Activated effector memory CD4-positive, alpha-beta T cell treated with Interleukin-2 at 50 U/mL for 16 hours (primary cell): ENCODE results near the gene S100A6.
"Not testable (repeated sequence)": the region's sequence is repeated elsewhere in the genome, so short reads cannot be mapped to it uniquely, and the experiment has no call there.

Source experiments
- DNase-seq: peaks from one replicate; pipeline ENCODE4 v3.0.0-alpha.2; 2020

Gene S100A6

GRCh38 chr1:153526132-153526543, 9.7 kb downstream of the S100A6 start:
- DNase-seq, result no peak

DNA sequence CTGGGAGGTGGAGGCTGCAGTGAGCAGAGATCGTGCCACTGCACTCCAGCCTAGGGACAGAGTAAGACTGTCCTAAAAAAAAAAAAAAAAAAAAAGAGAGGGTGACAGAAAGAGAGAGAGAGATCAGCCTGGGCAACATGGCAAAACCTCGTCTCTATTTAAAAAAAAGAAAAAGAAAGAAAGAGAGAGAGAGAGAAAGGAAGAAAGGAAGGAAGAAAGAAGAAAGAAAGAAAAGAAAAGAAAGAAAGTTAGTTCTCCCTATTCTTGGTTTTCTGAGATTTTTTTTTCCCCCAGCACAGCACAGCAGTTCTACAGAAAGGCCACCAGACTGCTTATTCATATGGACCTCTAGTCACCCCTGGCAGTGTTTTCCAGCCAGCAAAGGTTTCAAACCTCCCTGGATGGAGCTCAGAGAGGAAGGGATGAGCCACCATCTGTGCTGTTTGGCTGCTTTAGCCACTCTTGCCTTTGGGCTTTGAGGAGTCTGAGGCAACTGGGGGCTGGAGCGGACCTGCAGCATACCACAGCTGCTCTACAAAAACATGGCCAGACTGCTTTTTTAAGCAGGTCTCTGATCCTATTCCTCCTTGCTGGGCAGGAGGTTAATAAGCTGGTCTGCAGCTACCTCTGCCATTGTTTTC, 10.6 kb downstream of the S100A6 start:
- DNase-seq, result no peak

DNA sequence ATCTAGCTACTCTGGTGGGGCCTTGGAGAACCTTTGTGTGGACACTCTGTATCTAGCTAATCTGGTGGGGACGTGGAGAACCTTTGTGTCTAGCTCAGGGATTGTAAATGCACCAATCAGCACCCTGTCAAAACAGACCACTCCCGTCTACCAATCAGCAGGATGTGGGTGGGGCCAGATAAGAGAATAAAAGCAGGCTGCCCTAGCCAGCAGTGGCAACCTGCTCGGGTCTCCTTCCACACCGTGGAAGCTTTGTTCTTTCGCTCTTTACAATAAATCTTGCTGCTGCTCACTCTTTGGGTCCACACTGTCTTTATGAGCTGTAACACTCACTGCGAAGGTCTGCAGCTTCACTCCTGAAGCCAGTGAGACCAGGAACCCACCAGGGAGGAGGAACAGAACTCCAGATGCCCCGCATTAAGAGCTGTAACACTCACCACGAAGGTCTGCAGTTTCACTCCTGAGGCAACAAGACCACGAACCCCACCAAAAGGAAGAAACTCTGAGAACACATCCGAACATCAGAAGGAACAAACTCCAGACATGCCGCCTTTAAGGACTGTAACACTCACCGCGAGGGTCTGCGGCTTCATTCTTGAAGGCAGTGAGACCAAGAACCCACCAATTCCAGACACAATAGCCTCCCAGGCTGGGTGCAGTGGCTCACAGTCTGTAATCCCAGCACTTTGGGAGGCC, 13.3 kb downstream of the S100A6 start:
- DNase-seq, result not testable (repeated sequence)

- DNase-seq, result not testable (repeated sequence)
Observed at GRCh38 chr1:153521808-153522207, 14.0 kb downstream of the S100A6 start.

DNA sequence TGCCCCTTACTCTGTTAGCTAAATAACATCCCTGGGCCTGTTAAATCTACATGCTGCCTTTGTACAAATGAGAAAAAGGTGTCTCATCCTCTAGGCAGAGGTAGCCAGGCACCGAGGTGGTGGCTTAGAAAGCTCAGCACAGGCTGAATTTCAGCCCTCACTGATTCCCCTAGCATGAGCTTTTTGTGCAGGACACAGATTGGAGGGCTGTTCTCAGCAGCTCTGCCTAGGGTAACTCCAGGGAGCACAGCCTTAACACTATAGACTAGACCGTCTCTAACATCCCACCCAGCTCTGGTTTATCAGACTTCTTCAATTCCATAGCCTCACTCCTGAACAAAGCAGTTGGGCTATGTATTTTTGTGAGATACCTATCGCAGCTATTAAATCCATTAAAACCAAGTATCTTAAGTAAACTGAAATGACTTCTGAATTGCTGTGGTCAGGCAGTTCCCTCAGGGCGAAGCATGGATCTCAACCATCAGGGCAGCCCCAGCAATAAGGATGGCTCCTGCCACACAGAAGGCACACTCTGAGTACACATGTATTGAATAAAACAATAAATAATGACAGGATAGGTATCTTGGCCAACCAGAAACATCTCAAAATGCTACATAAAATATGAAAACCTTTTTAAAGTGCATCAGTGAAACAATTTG, 14.8 kb downstream of the S100A6 start:
- no peak for DNase-seq

GRCh38 chr1:153520137-153520691, 15.6 kb downstream of the S100A6 start:
- not testable (repeated sequence) for DNase-seq

GRCh38 chr1:153519242-153519641, 16.5 kb downstream of the S100A6 start:
- DNase-seq, result no peak

DNA sequence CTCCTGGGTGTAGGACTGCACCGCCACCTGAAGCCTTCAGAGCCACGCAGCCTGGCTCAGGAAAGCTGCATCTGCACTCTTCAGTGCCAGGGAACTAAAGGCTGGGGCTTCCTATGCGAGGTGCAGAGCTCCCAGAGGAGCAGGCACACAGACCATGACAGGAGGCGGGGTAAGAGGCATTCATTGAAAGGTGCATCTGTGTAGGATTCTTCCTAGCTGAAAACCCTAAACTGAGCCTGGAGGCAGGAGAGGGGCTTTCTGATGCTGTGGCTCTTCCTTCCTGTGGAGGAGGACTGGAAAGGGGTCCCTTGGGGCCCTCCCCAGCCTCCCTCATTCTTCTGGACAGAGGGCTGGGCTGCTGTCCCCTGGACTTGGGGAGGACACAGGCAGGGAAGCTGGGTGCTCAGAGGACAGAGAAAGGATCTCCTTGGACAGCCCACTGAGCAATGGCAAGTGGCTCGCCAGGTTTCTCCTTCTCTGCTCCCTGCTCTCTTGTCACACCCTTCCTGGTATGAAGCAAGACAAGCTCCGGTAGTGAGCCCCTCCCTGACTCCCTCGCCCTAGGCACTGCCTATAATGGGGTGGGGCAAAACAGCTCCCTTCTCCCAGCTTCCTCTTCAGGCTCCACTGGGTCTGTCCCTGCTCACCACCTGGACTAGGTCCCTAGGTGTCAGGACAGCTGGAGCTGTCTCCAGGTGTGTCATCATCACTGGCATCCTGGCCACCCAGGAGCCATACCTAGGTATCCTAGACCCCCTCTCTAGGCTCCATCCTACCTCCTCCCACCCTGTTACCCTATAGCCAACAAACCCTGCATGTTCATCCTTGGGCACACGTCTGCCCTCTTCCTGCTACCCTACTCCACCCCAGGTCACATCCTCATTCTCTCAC, 20.0 kb downstream of the S100A6 start:
- DNase-seq, result no peak

DNA sequence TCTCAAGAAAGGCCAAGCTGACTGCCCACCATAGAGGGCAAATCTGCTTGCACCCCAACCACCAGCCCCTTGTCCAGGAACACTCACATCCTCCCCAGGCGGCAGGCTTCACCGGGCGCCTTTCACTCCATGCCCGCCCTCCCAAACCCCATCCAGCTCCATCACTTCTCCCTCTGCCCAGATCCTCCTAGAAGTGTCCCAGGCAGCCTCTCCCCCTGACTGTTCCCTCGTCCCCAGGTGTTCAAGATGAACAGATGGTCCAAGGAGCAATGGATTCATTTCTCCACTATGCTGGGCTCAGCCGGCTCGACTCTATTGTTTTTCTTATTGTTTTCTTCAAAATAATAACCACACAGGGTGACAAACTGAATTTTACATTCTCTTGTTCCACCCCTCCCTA, 22.1 kb downstream of the S100A6 start:
- DNase-seq, result no peak

DNA sequence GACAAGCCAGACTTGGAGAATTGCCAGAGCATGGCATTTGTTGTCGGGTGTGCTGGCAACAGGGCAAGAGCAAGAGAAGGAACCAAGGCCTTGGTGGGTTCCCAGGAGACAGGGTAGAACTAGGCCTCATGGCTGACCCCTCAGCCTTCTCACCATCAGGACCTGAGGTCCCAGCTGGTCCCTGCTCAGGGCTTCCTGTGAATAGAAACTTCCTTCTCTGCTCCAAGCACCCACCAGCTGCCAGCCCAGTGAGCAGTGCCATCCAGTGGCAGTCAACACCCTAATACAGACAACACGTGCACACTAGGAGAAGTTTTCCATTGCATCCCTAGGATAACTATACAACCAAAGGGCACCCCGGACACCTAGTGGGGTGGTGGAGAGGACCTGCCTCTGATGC, 22.8 kb downstream of the S100A6 start:
- DNase-seq, result no peak

GRCh38 chr1:153510984-153511410, 24.8 kb downstream of the S100A6 start:
- DNase-seq, result peak; percentile 64

GRCh38 chr1:153509729-153510354, 25.9 kb downstream of the S100A6 start:
- peak; percentile 44 for DNase-seq

DNA sequence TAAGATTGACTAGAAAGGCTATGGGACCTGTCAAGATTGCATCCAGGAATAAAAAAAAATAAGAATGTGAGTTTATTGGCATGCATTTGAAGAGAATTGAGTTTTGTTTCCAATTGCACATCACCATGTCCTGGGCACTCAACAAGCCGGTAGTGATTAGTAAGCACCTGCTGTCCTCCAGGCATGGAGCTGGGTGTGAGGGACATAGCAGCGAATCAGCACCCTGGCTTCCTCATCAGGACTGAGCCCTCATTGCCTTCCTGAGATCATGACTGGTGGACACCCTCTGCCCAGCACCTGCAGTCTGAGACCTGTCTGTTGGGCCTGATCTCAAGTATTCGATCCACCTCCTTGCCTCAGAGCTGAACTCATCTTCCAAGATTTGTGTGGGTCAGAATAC, 26.8 kb downstream of the S100A6 start:
- no peak for DNase-seq

- no peak for DNase-seq
Observed at GRCh38 chr1:153507926-153508583, 27.7 kb downstream of the S100A6 start.

DNA sequence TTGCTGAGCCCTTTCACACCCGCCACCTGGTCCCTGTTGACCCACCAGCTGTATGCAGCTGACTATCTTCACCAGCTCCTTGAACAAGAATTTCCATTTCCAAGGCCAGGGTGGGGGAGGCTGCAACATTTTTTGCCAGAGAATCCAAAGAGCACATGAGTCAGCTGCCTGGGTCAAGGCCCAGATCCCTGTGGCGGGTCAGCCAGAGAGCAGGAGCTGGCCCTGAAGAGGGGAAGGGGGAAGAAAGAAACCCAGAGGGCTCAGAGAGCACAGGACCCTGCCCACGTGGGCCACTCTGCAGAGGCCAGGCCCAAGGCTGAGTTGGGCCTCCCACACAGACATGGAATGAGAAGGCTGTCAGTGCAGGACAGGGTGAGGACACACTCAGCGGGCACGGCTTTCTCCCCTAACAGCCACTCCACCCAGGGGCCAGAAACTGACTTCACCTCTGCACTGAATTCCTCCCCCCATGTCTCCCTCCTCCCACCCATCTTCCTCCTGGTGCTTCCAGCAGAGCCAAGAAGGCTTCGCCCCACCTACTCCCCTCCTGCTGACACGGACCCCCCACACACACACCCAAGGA, 28.9 kb downstream of the S100A6 start:
- no peak for DNase-seq

DNA sequence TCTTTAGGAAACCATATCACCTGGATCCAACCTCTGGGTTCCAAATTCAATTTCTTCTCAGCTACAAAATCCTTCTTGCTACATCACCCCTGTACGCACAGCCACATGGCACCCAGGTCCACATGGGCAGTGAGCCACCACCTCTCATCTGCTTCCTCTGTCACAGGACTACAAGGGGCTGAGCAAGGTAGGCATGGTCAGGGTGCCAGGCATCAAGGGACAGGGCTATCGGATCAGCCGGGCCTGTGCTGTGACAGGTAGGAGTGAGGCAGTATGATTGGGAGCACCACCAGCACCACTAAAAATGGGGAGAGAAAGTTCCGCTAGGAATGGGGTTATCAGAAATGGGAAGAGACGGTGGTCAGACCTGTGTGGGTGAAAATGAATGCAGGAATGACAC, 29.4 kb downstream of the S100A6 start:
- DNase-seq, result no peak

GRCh38 chr1:153505576-153505975, 30.2 kb downstream of the S100A6 start:
- no peak for DNase-seq

DNA sequence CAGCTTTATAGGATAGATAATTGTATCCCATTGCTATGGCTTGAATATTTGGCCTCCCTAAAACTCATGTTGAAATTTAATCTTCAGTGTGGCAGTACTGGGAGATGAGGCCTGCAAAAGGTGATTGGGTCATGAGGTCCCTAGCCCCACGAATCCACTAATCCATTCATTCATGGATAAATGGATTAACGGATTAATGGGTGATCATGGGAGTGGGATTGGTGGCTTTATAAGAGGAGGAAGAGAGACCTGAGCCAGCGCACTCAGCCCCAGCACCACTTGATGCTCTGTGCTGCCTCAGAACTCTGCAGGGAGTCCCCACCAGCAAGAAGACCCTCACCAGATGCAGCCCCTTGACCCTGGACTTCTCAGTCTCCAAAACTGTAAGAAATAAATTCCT, 32.0 kb downstream of the S100A6 start:
- DNase-seq, result no peak

GRCh38 chr1:153498746-153499145, 37.0 kb downstream of the S100A6 start:
- no peak for DNase-seq

DNA sequence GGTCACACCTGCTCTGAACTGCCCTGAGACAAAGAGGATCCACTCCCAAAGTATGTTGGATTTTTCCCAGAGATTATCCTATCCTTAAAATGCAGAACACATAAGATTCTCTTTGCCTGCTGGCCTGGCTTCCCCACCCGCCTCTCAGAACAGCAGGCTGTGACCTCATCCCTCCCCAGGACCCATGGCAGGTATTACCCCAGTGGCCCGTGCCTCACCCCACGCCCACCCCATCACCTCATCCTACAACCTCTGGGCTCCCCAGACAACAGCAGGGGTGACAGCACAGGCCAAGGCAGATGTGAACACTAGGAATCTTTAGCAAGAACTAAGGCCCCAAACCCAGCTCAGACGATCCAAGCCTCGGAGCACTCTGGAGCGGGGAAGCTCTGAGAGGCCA, 40.3 kb downstream of the S100A6 start:
- DNase-seq, result no peak

GRCh38 chr1:153494976-153495535, 40.7 kb downstream of the S100A6 start:
- peak; percentile 44 for DNase-seq
